Endothelial cell of umbilical vein (primary cell): ENCODE measurements around the gene SEC14L1. TPM values are rescaled to one million over a fixed set of nuclear protein-coding genes. Genes with fewer than 3 reads are reported as not detected.
A peak's percentile ranks its signal among the peaks of the same experiment; 100 is the strongest.

Experiments
- BruUV-seq: library from RNA; stranded (reverse); fragments of 400-500 nt; replicated peaks from 2 replicates; lab custom pipeline; 2021; lab: Mats Ljungman, UMichigan
- CTCF ChIA-PET: fragments of 300-600, 350-600 bp; sonication (Branson Sonifier 250); formaldehyde crosslinking; loops from one replicate; lab custom pipeline; 2021; ENCODE audit warnings: antibody characterized with exemption, inconsistent platforms; lab: Charles Lee
- POLR2A ChIA-PET: fragments of 300-600, 350-600 bp; sonication (Branson Sonifier 250); formaldehyde crosslinking; loops from one replicate; lab custom pipeline; 2021; ENCODE audit warnings: antibody characterized with exemption, inconsistent platforms; lab: Charles Lee
- DNase-seq: peaks from one replicate; pipeline ENCODE4 v3.0.0-alpha.2; 2011; ENCODE audit warnings: low read depth, low spot score
- FAIRE-seq: peaks from 2 replicates; lab custom pipeline; 2011; peaks lifted over from hg19 to GRCh38; lab: Jason Lieb, UNC
- H2AFZ ChIP-seq: 2 replicates; pipeline ENCODE4 v1.6.0; 2012; ENCODE audit warnings: low read depth, low read length, control low read depth, inconsistent platforms
- H3K27ac ChIP-seq: 2 replicates; pipeline ENCODE4 v1.5.1; 2011; ENCODE audit warnings: low read depth, mild to moderate bottlenecking, control low read depth, low read length, moderate library complexity; ENCODE audit not compliant: insufficient read depth
- H3K27me3 ChIP-seq, 2 experiments: 2 replicates each; pipeline versions ENCODE4 v1.6.0 to v1.6.1; 2011; ENCODE audit warnings: low read length in 2 of 2, mixed read lengths in 1 of 2; ENCODE audit not compliant: control insufficient read depth in 2 of 2, insufficient read depth in 2 of 2
- H3K36me3 ChIP-seq, 2 experiments: 2 replicates in 1 of 2; 3 replicates in 1 of 2; pipeline ENCODE4 v1.5.1; 2011; ENCODE audit warnings: low read length in 2 of 2, mild to moderate bottlenecking in 1 of 2, moderate library complexity in 1 of 2; ENCODE audit not compliant: control insufficient read depth in 2 of 2, insufficient read depth in 2 of 2; ENCODE audit errors: extremely low read depth in 1 of 2
- H3K4me1 ChIP-seq: 3 replicates; pipeline ENCODE4 v1.5.1; 2011; ENCODE audit warnings: mild to moderate bottlenecking, low read length; ENCODE audit not compliant: control insufficient read depth, insufficient read depth; ENCODE audit errors: extremely low read depth
- H3K4me2 ChIP-seq: 2 replicates; pipeline ENCODE4 v1.6.1; 2011; ENCODE audit warnings: low read length, control low read depth, mixed read lengths; ENCODE audit not compliant: insufficient read depth
- H3K4me3 ChIP-seq, 3 experiments: fragments of 200-600 bp in 1 of 3; sonication (generic), shearing (Covaris generic) in 1 of 3; replicated peaks in 1 of 3; 2 replicates each; pipeline ENCODE4 v1.5.1; 2011 to 2016; ENCODE audit warnings: control low read depth in 3 of 3, low read length in 3 of 3, mild to moderate bottlenecking in 2 of 3, inconsistent platforms in 1 of 3, low read depth in 1 of 3, moderate library complexity in 1 of 3; ENCODE audit not compliant: insufficient read depth in 1 of 3
- H3K79me2 ChIP-seq: 2 replicates; pipeline ENCODE4 v1.6.0; 2012; ENCODE audit warnings: low read length, inconsistent platforms; ENCODE audit not compliant: control insufficient read depth, insufficient read depth
- H3K9ac ChIP-seq: replicated peaks from 2 replicates; pipeline ENCODE3; 2011; ENCODE audit warnings: low read length, control low read depth; ENCODE audit not compliant: insufficient read depth; ENCODE audit errors: extremely low read depth
- H3K9me1 ChIP-seq: replicated peaks from 3 replicates; pipeline ENCODE4 v1.6.0; 2011; ENCODE audit warnings: mild to moderate bottlenecking, low read length; ENCODE audit not compliant: control insufficient read depth, insufficient read depth; ENCODE audit errors: extremely low read depth
- H3K9me3 ChIP-seq: replicated peaks from 2 replicates; pipeline ENCODE4 v1.5.1; 2012; ENCODE audit warnings: low read length, inconsistent platforms; ENCODE audit not compliant: control insufficient read depth, insufficient read depth
- H4K20me1 ChIP-seq: replicated peaks from 2 replicates; pipeline ENCODE3; 2011; ENCODE audit warnings: mild to moderate bottlenecking, low read length; ENCODE audit not compliant: control insufficient read depth, insufficient read depth; ENCODE audit errors: extremely low read depth
- EZH2 ChIP-seq: IDR thresholded peaks from 2 replicates; pipeline ENCODE4 v1.6.1; 2012; ENCODE audit warnings: borderline replicate concordance, low read depth, mild to moderate bottlenecking, moderate library complexity, low read length, inconsistent platforms; ENCODE audit not compliant: severe bottlenecking
- FOS ChIP-seq: IDR thresholded peaks from 2 replicates; pipeline ENCODE4 v1.6.1; 2011; ENCODE audit warnings: mild to moderate bottlenecking, low read length, moderate library complexity, borderline replicate concordance; ENCODE audit not compliant: insufficient read depth
- GATA2 ChIP-seq: IDR thresholded peaks from 2 replicates; pipeline ENCODE4 v1.7.0; 2011; ENCODE audit warnings: low read depth, mild to moderate bottlenecking, moderate library complexity, mixed read lengths, low read length; ENCODE audit not compliant: insufficient read length, insufficient read depth
- JUN ChIP-seq: IDR thresholded peaks from 2 replicates; pipeline ENCODE4 v1.6.1; 2011; ENCODE audit warnings: borderline replicate concordance, low read depth; ENCODE audit not compliant: insufficient read length, insufficient read depth
- MYC ChIP-seq: IDR thresholded peaks from one replicate; pipeline ENCODE4 v1.6.1; 2011; ENCODE audit warnings: mild to moderate bottlenecking, low read depth, low read length
- POLR2A ChIP-seq: IDR thresholded peaks from 2 replicates; pipeline ENCODE4 v1.6.1; 2012; ENCODE audit warnings: low read depth, mild to moderate bottlenecking, control low read depth, low read length
- POLR2AphosphoS5 ChIP-seq: IDR thresholded peaks from 2 replicates; pipeline ENCODE4 v1.6.1; 2012; ENCODE audit warnings: low read depth, mild to moderate bottlenecking, control low read depth, low read length, moderate library complexity; ENCODE audit not compliant: insufficient read depth
- dilution Hi-C: fragments of 300-500 bp; cut with MboI; formaldehyde crosslinking; loops from one replicate; pipeline ENCODE4 v1.15.0; 2019; ENCODE audit warnings: low sequenced_read_pairs; ENCODE audit not compliant: extremely low pct_ligation_motif_present
- intact Hi-C: fragments of 100-400 bp; cut with micrococcal nuclease; formaldehyde crosslinking; loops from one replicate; pipeline ENCODE4 v1.10.0; 2022
- polyA plus RNA-seq, 4 experiments: library from polyadenylated mRNA; depleted of rRNA in 3 of 4; stranded (reverse) in 3 of 4; unstranded in 1 of 4; fragments of >200 nt; gene quantifications; 2 replicates each; pipeline versions ENCODE4 v1.2.1 to v1.2.3, GENCODE V29; 2011 to 2012; ENCODE audit warnings: missing spikeins in 1 of 4
- total RNA-seq: library from RNA; stranded (reverse); gene quantifications from 2 replicates; pipeline ENCODE4 v1.2.3, GENCODE V29; 2021
- TF ChIP-seq, protein P1 (sequence below): IDR thresholded peaks from 2 replicates; pipeline ENCODE4 v1.6.1; 2011; ENCODE audit not compliant: insufficient read depth, insufficient read length
- TF ChIP-seq, protein P2 (sequence below), 2 donors: IDR thresholded peaks; 1 replicate in 1 of 2; 2 replicates in 1 of 2; pipeline ENCODE4 v1.5.1; 2011; ENCODE audit warnings: low read length in 2 of 2, mild to moderate bottlenecking in 2 of 2, moderate library complexity in 2 of 2, control low read depth in 1 of 2, inconsistent platforms in 1 of 2, low read depth in 1 of 2; ENCODE audit not compliant: insufficient read depth in 1 of 2; ENCODE audit errors: extremely low read depth in 1 of 2

SEC14L1 gene
- total and polyA plus RNA-seq, 2 donors (not counting 3 experiments of a cell fraction or from before 2014, with no cell fraction given): 215 to 631 TPM

- dilution Hi-C loops (no loop called here), intact Hi-C loops (no loop called here)
- H3K79me2 ChIP-seq: no peaks in the 10 kb centered on the region
- H3K4me2 ChIP-seq: peak overlapping the region; percentile 23
- TSS peak; percentile 91 for BruUV-seq
- peaks cover 43% of the 10 kb centered on the region for H3K4me1 ChIP-seq
- no peak for TF ChIP-seq GATA2
- TF ChIP-seq, protein P1, sequence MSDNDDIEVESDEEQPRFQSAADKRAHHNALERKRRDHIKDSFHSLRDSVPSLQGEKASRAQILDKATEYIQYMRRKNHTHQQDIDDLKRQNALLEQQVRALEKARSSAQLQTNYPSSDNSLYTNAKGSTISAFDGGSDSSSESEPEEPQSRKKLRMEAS: no peak
- TF ChIP-seq POLR2AphosphoS5: no peak
- TF ChIP-seq JUN: no peak
- TF ChIP-seq, protein P2, sequence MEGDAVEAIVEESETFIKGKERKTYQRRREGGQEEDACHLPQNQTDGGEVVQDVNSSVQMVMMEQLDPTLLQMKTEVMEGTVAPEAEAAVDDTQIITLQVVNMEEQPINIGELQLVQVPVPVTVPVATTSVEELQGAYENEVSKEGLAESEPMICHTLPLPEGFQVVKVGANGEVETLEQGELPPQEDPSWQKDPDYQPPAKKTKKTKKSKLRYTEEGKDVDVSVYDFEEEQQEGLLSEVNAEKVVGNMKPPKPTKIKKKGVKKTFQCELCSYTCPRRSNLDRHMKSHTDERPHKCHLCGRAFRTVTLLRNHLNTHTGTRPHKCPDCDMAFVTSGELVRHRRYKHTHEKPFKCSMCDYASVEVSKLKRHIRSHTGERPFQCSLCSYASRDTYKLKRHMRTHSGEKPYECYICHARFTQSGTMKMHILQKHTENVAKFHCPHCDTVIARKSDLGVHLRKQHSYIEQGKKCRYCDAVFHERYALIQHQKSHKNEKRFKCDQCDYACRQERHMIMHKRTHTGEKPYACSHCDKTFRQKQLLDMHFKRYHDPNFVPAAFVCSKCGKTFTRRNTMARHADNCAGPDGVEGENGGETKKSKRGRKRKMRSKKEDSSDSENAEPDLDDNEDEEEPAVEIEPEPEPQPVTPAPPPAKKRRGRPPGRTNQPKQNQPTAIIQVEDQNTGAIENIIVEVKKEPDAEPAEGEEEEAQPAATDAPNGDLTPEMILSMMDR (IDR thresholded peaks at IDR 0.05; ENCODE audit: extremely low read depth in 1 of 2, insufficient read depth in 1 of 2, low read depth in 1 of 2, low read length in 2 of 2): no peak
- no peak for TF ChIP-seq EZH2
- no peak for TF ChIP-seq POLR2A
- no peak for TF ChIP-seq MYC
- TF ChIP-seq FOS: no peak
- ChIA-PET CTCF (interaction anchor here (0.6 to 2.8 kb wide), 13 partner anchors 10 to 99 kb away, joined by 3 to 25 read pairs (median 9); partner anchors contain the start of gene SEC14L1), POLR2A (interaction anchor here (1.0 to 3.0 kb wide), 6 partner anchors 10 to 41 kb away, joined by 3 to 30 read pairs (median 7); partner anchors contain the start of gene SEC14L1)
- H3K9ac ChIP-seq: peak overlapping the region; percentile 93
- no peaks in the 10 kb centered on the region for H3K36me3 ChIP-seq
- no peaks in the 10 kb centered on the region for H3K27me3 ChIP-seq
- DNase-seq (no peak), FAIRE-seq (no peak)
- no peak overlapping the region for H2AFZ ChIP-seq
- no peaks in the 10 kb centered on the region for H3K9me3 ChIP-seq
- peak overlapping the region; percentile 99 for H3K27ac ChIP-seq
- no peaks in the 10 kb centered on the region for H3K9me1 ChIP-seq
- no peaks in the 10 kb centered on the region for H4K20me1 ChIP-seq
- H3K4me3 ChIP-seq: no peak overlapping the region
Observed at GRCh38 chr17:77109159-77109759, 31.5 kb upstream of the SEC14L1 start.
